ENCODE data around the gene DHX30. TPM values are rescaled to one million over a fixed set of nuclear protein-coding genes. Genes with fewer than 3 reads are reported as not detected.

Gene DHX30
- total and polyA plus RNA-seq, 2 experiments from 2014 or later = 47.8 to 51.3 TPM

DNA sequence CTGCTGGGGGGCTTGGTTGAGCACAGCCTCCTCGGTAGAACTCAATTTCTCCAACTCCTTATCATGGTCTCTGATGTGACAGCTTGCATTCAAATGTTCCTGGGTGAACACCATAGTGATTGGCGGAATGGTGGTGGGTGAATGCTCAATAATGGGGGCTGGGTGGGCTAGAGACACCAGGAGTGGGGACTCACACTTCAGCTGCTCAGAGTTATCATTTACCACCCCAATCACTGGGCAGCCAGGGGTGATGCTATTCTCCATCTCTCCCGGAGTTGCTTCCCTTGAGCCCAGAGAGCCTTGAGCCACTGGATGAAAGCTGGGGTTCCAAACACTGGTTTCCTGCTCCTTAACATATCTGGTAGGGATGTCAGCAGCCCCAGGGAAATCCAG is 88.7 kb downstream of the DHX30 start:
- no peaks in the 10 kb centered on the region for H4K20me1 ChIP-seq (ENCODE audit: insufficient read depth, poor library complexity, severe bottlenecking)
- no peak for DNase-seq (ENCODE audit: low spot score)
- H3K4me1 ChIP-seq (ENCODE audit: insufficient read depth) = no peaks in the 10 kb centered on the region
- WGBS (ENCODE audit: low lambda C conversion rate, missing lambda C conversion rate) = 77% methylated on average over 3 of the region's 3 CpGs
- no peak overlapping the region for H3K27ac ChIP-seq
- TF ChIP-seq EZH2 (IDR thresholded peaks at IDR 0.05; ENCODE audit: borderline replicate concordance) = no peak
- TF ChIP-seq EZH2phosphoT487 (IDR thresholded peaks at IDR 0.05; ENCODE audit: low read depth, severe bottlenecking, unreplicated experiment) = no peak
- TF ChIP-seq, protein P1, sequence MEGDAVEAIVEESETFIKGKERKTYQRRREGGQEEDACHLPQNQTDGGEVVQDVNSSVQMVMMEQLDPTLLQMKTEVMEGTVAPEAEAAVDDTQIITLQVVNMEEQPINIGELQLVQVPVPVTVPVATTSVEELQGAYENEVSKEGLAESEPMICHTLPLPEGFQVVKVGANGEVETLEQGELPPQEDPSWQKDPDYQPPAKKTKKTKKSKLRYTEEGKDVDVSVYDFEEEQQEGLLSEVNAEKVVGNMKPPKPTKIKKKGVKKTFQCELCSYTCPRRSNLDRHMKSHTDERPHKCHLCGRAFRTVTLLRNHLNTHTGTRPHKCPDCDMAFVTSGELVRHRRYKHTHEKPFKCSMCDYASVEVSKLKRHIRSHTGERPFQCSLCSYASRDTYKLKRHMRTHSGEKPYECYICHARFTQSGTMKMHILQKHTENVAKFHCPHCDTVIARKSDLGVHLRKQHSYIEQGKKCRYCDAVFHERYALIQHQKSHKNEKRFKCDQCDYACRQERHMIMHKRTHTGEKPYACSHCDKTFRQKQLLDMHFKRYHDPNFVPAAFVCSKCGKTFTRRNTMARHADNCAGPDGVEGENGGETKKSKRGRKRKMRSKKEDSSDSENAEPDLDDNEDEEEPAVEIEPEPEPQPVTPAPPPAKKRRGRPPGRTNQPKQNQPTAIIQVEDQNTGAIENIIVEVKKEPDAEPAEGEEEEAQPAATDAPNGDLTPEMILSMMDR (IDR thresholded peaks at IDR 0.05; ENCODE audit: poor library complexity) = no peak
- no peaks in the 10 kb centered on the region for H3K9me2 ChIP-seq (replicated peaks; ENCODE audit: insufficient read depth)
- no peak overlapping the region for H3K4me2 ChIP-seq
- H3K36me3 ChIP-seq (replicated peaks; ENCODE audit: insufficient read depth, low read depth) = no peaks in the 10 kb centered on the region
- no peaks in the 10 kb centered on the region for H3K9me3 ChIP-seq (ENCODE audit: low read depth)
- peaks cover 4% of the 10 kb centered on the region for H3K79me2 ChIP-seq
- H2AFZ ChIP-seq = no peak overlapping the region
- H3K4me3 ChIP-seq = no peak overlapping the region
- H3K27me3 ChIP-seq = no peaks in the 10 kb centered on the region

DNA sequence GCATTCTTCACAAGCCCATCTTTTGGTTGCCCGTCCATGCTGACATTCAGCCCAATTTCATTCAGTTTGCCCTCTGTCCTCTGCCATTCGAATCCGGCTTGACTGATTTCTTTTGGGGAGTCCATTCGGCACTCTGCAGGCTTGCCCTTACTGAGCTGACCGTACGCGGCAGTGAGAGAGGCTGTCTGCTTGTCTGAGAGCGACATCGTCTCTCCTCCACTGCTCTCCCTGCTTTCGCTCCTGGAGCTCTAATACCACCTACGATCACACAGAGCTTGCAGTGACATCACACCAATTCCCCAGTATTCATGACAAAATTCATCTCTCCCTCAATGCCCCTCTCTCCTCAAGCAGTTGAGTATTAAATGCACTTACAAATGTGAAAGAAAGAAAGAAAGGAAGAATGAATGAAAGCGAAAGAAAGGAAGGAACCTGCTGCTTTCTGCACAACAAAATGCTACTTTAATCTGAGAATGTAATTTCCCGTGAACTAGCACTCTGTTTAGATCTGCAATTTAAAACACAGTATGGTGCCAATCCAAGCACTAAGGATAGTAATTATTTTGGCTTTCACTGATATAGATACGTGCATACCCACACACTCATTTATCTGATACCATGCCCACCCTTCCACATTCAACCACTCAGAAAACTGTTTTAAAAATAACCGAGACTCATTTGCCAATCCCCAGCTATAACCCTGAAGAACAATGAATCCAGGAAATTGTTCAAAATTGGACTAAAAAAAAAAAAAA is 89.5 kb downstream of the DHX30 start:
- no peak for DNase-seq (ENCODE audit: low spot score)
- peaks cover 4% of the 10 kb centered on the region for H3K79me2 ChIP-seq
- H3K4me2 ChIP-seq = no peak overlapping the region
- H3K4me3 ChIP-seq = no peak overlapping the region
- no peaks in the 10 kb centered on the region for H3K9me2 ChIP-seq (replicated peaks; ENCODE audit: insufficient read depth)
- no peaks in the 10 kb centered on the region for H3K9me3 ChIP-seq (ENCODE audit: low read depth)
- TF ChIP-seq, protein P1 (IDR thresholded peaks at IDR 0.05; ENCODE audit: poor library complexity) = no peak
- TF ChIP-seq EZH2 (IDR thresholded peaks at IDR 0.05; ENCODE audit: borderline replicate concordance) (no peak), EZH2phosphoT487 (IDR thresholded peaks at IDR 0.05; ENCODE audit: low read depth, severe bottlenecking, unreplicated experiment) (no peak)
- H3K36me3 ChIP-seq (replicated peaks; ENCODE audit: insufficient read depth, low read depth) = no peaks in the 10 kb centered on the region
- no peaks in the 10 kb centered on the region for H3K27me3 ChIP-seq
- H3K27ac ChIP-seq = no peak overlapping the region
- H2AFZ ChIP-seq = no peak overlapping the region
- 95% methylated on average over 15 of the region's 15 CpGs for WGBS (ENCODE audit: low lambda C conversion rate, missing lambda C conversion rate)
- no peaks in the 10 kb centered on the region for H3K4me1 ChIP-seq (ENCODE audit: insufficient read depth)
- H4K20me1 ChIP-seq (ENCODE audit: insufficient read depth, poor library complexity, severe bottlenecking) = no peaks in the 10 kb centered on the region

DNA sequence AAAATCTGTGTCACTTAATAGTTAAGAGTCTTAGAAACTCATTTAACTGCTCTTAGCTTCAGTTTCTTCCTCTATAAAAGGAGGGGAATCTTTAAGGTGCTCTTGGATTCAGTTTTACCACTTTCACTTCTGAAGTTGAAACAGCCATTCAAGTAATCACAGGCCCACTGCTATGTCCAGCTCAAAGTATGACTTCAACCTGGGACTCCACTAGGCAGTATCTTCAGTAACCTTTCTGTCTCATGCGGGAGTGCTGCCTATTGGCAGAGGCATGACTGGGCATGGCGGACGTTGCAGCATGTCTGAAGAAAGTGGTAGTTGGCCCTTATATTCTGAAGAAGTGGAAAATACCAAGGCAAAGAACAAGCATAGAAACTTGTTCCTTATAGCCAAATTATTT is 92.3 kb downstream of the DHX30 start:
- Histone ChIP-seq H3K36me3 (replicated peaks; ENCODE audit: insufficient read depth, low read depth) (no peaks in the 10 kb centered on the region), H3K9me2 (replicated peaks; ENCODE audit: insufficient read depth) (no peaks in the 10 kb centered on the region), H4K20me1 (ENCODE audit: insufficient read depth, poor library complexity, severe bottlenecking) (no peaks in the 10 kb centered on the region), H3K4me1 (ENCODE audit: insufficient read depth) (peaks cover 2% of the 10 kb centered on the region), H3K4me2 (no peak overlapping the region), H2AFZ (no peak overlapping the region), H3K27me3 (no peaks in the 10 kb centered on the region), H3K27ac (no peak overlapping the region), H3K9me3 (ENCODE audit: low read depth) (no peaks in the 10 kb centered on the region), H3K79me2 (no peaks in the 10 kb centered on the region), H3K4me3 (no peak overlapping the region)
- 92% methylated on average over 3 of the region's 3 CpGs for WGBS (ENCODE audit: low lambda C conversion rate, missing lambda C conversion rate)
- no peak for DNase-seq (ENCODE audit: low spot score)
- TF ChIP-seq, protein P1 (IDR thresholded peaks at IDR 0.05; ENCODE audit: poor library complexity) = no peak
- TF ChIP-seq EZH2 (IDR thresholded peaks at IDR 0.05; ENCODE audit: borderline replicate concordance) = no peak
- TF ChIP-seq EZH2phosphoT487 (IDR thresholded peaks at IDR 0.05; ENCODE audit: low read depth, severe bottlenecking, unreplicated experiment) = no peak
